GM12872 (cell line): Measurements from ENCODE around the gene CACFD1.

ENCODE experiments used
- CTCF ChIP-seq: IDR thresholded peaks from 3 replicates; pipeline ENCODE4 v1.5.1; 2011; ENCODE audit warnings: low read depth, mild to moderate bottlenecking, low read length, moderate library complexity; ENCODE audit not compliant: insufficient read depth

Gene CACFD1

GRCh38 chr9:133467101-133467500 is 7.3 kb downstream of the CACFD1 start:
- no peak for TF ChIP-seq CTCF

- no peak for TF ChIP-seq CTCF
These were observed 8.6 kb downstream of the CACFD1 start for GRCh38 chr9:133468374-133468773.

- no peak for TF ChIP-seq CTCF
These were observed 9.1 kb downstream of the CACFD1 start for GRCh38 chr9:133468777-133469421.

- TF ChIP-seq CTCF: no peak
These were observed 10.7 kb downstream of the CACFD1 start for GRCh38 chr9:133470427-133470924.

GRCh38 chr9:133470988-133471387 is 11.2 kb downstream of the CACFD1 start:
- TF ChIP-seq CTCF: no peak

- no peak for TF ChIP-seq CTCF
These were observed 11.9 kb downstream of the CACFD1 start for GRCh38 chr9:133471551-133472276.

GRCh38 chr9:133472277-133472645 is 12.5 kb downstream of the CACFD1 start:
- no peak for TF ChIP-seq CTCF
